ENCODE results near the gene JPH2. TPM values are rescaled to one million over a fixed set of nuclear protein-coding genes. Genes with fewer than 3 reads are reported as not detected.
"Not testable (repeated sequence)": the region's sequence is repeated elsewhere in the genome, so short reads cannot be mapped to it uniquely, and the experiment has no call there.

JPH2 gene
- polyA plus RNA-seq (2013, experiment 1 of 2; ENCODE audit: insufficient read length), result 20.8 TPM
- 21.2 TPM for polyA plus RNA-seq (2013, experiment 2 of 2; ENCODE audit: insufficient read length)

DNA sequence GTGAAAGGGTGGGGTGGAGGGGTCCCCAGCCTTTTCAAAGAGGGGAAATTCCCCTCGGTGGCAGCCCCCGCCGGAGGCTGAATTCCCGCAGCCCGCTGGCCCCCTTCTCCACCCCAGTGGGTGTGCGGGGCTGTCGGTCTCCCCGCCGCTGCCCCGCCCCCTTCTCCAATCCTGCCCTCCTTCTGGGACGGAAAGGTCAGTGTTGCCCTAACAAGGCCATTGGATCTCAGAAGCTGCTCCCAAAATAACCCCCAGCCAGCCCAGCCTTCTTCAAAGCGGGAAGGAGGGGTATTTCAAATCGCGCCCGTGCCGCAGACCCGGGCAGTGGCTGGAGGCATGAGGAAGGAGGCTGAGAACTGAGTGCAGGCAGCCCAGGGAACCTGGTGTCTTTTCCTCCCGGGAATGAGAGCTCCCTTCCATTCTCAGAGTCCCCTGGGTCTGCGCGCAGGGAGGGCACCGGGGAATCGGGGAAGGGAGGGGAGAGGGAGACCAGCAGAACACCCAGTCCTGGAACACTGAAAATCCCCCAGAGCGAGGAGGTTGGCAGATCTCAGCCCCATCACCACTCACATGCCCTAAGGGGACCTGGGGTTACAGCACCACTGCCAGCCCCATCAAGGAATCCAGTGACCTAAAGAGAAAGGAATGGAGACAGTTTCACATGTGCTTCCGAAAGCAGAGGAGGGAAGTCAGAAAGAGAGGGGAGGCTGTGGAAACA, at the start of gene JPH2:
JPH2 (minus strand) TSS at position 135 of the 718 bp plus-strand sequence. CDS start 483 bp downstream, outside the sequence.
- DNase-seq, result peak; percentile 89

GRCh38 chr20:44235702-44236101, 48.7 kb upstream of the JPH2 start:
- no peak for DNase-seq

GRCh38 chr20:44234566-44235317, 47.8 kb upstream of the JPH2 start:
- peak; percentile 5 for DNase-seq

DNA sequence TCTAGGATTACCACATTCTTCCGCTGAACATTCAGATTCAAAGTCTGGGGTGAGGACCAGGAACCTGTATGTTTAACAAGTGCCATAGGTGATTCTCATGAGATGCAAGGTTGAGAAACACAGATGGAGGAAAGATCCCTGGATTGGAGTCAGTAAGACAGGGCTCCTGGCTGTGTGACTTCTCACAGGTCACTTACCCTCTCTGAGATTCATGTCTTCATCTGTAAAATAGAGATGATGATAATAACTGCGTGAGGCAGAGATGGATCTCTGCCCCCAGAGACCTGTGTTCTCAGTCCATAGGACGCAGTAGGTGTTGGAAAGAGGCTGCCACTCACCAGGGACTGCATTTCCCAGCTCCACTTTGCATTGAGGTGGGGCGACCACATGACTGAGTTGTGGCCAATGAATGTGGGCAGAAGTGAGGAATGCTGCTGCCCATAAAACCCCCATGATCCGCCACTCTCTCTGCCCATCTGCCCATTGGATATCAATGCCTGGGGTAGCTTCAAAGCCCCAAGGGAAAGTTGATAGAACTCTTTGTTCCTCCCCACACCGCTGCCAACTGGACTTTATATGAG, 46.5 kb upstream of the JPH2 start:
- no peak for DNase-seq

- DNase-seq, result not testable (repeated sequence)
Observed at GRCh38 chr20:44232469-44232856, 45.5 kb upstream of the JPH2 start.

GRCh38 chr20:44231713-44232468, 44.9 kb upstream of the JPH2 start:
- DNase-seq, result no peak

- DNase-seq, result no peak
Observed at GRCh38 chr20:44231193-44231592, 44.2 kb upstream of the JPH2 start.

GRCh38 chr20:44228465-44229258, 41.7 kb upstream of the JPH2 start:
- DNase-seq, result no peak

DNA sequence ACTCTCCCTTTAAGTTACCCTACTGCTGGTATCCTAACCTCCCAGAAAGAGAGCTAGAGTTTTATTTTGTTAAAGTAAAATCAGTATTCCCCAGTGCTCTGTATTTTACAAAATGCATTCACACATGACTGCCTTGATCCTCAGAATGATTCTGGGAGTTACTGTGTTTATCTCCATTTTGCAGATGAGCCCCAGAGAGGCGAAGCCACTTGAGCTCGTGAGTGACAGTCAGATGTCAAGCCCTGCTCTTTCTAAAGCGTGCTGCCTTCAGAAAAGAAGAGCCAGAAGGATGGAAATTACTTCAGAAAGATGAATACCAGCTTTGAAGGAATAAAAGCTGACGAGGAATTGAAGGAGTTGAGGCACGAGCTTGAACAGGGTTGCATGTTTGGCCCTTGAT, 37.6 kb upstream of the JPH2 start:
- no peak for DNase-seq

GRCh38 chr20:44223721-44224120, 36.7 kb upstream of the JPH2 start:
- no peak for DNase-seq

DNA sequence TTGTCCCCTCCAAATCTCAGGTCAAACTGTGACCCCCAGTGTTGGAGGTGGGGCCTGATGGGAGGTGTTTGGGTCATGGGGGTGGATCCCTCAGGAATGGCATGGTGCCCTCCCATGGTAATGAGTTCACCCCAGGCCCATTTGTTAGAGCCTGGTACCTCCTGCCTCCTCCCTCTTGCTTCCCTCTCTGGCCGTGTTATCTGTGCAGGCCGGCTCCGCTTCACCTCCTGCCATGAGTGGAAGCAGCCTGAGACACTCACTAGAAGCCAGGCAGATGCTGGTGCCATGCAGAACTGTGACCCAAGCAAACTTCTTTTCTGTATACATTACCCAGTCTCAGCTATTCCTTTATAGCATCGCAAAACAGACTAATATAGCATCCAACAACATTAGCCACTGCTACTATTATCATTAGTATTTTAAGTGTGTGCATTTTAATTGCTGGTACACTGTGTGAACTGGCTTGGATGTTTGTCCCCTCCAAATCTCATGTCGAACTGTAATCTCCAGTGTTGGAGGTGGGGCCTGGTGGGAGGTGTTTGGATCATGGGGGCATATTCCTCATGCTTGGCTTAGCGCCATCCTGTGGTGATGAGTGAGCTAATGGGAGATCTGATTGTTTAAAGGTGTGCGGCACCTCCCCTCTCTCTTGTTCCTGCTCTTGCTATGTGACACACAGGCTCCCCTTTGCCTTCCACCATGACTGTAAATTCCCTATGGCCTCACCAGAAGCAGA, 35.8 kb upstream of the JPH2 start:
- no peak for DNase-seq

- no peak for DNase-seq
Observed at GRCh38 chr20:44222027-44222426, 35.0 kb upstream of the JPH2 start.

GRCh38 chr20:44221368-44221954, 34.5 kb upstream of the JPH2 start:
- no peak for DNase-seq

DNA sequence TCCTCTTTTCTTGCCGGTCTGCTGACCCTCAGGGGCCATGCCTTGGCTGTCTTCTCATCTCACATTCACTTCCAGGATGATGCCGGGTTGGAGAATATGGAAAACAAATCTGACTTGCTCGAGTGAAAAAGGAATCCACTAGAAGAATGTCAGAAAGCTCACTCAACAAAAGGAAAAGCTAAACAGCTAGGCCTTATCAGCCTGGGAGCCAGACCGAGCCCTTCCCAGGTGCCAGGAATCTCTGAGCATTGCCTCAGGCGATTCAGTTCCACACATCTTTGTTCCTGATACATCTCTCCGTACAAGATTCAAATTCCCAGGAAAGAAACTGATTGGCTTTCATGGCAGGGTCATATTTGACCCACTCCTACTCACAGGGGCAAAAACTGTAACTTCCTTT, 32.8 kb upstream of the JPH2 start:
- DNase-seq, result no peak

- no peak for DNase-seq
Observed at GRCh38 chr20:44219170-44219730, 32.3 kb upstream of the JPH2 start.

GRCh38 chr20:44218446-44218845, 31.5 kb upstream of the JPH2 start:
- DNase-seq, result no peak

GRCh38 chr20:44217342-44218092, 30.5 kb upstream of the JPH2 start:
- peak; percentile 58 for DNase-seq

- peak; percentile 62 for DNase-seq
Observed at GRCh38 chr20:44215125-44215524, 28.1 kb upstream of the JPH2 start.

DNA sequence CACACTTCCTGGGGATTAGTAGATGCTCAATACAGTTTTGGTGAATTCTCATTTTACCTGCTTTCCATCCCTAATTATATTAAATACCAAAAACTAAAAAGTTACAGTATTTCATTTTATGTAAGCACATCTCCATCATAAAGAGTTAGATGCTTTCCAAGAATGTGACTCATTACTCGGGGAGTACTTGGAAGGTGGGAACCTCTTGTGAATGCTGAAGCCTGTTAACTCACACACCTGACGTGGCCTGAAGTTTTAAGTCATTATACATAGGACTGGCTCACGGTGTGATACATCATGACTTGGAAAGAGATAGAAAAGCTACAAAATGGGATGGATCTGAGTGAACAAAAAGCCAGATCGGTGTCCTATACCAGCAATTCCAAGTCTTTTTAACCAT, 25.8 kb upstream of the JPH2 start:
- no peak for DNase-seq

Data from fibroblast of skin of abdomen (primary cell).